PC-9 (cell line): Measurements from ENCODE around the gene MYH7. TPM values are rescaled to one million over a fixed set of nuclear protein-coding genes. Genes with fewer than 3 reads are reported as not detected.

ENCODE experiments used
- BruUV-seq: library from RNA; stranded (reverse); fragments of 400-500 nt; replicated peaks from 2 replicates; lab custom pipeline; 2021; lab: Mats Ljungman, UMichigan
- CTCF ChIA-PET: fragments of 300-600 bp; sonication (Branson Sonifier 250); formaldehyde crosslinking; loops from one replicate; lab custom pipeline; 2022; ENCODE audit warnings: antibody characterized with exemption; lab: Charles Lee
- POLR2A ChIA-PET: fragments of 300-600 bp; sonication (Branson Sonifier 250); formaldehyde crosslinking; loops from one replicate; lab custom pipeline; 2022; ENCODE audit warnings: antibody characterized with exemption; ENCODE audit not compliant: unreplicated experiment; lab: Charles Lee
- DNase-seq, 2 experiments: peaks; one replicate each; pipeline versions ENCODE4 v3.0.0 to v3.0.0-alpha.2; 2015 to 2022; ENCODE audit warnings: mixed read lengths in 1 of 2
- H2AFZ ChIP-seq: fragments of 200-600 bp; sonication (generic); 2 replicates; pipeline ENCODE4 v1.8.1; 2017; ENCODE audit warnings: antibody characterized with exemption
- H3F3A ChIP-seq: fragments of 200-600 bp; sonication (generic); 2 replicates; pipeline ENCODE4 v1.8.1; 2017; ENCODE audit warnings: antibody characterized with exemption, mild to moderate bottlenecking, low read depth; ENCODE audit not compliant: insufficient read depth
- H3K27ac ChIP-seq: fragments of 200-600 bp; sonication (generic); 2 replicates; pipeline ENCODE4 v1.6.1; 2016; ENCODE audit warnings: mixed run types
- H3K27me3 ChIP-seq: fragments of 200-600 bp; sonication (generic); 2 replicates; pipeline ENCODE4 v1.6.1; 2016; ENCODE audit warnings: low read depth, mixed run types; ENCODE audit not compliant: insufficient read depth
- H3K36me3 ChIP-seq: fragments of 200-600 bp; sonication (generic); 2 replicates; pipeline ENCODE4 v1.6.1; 2016; ENCODE audit warnings: low read depth, mixed run types
- H3K4me1 ChIP-seq: fragments of 200-600 bp; sonication (generic); replicated peaks from 2 replicates; pipeline ENCODE4 v1.6.1; 2016; ENCODE audit warnings: mixed run types; ENCODE audit not compliant: insufficient read depth
- H3K4me2 ChIP-seq: fragments of 200-600 bp; sonication (generic); 2 replicates; pipeline ENCODE4 v1.6.1; 2017; ENCODE audit warnings: mixed run types
- H3K4me3 ChIP-seq: fragments of 200-600 bp; sonication (generic); 2 replicates; pipeline ENCODE4 v1.6.1; 2016; ENCODE audit warnings: mixed run types
- H3K79me2 ChIP-seq: fragments of 200-600 bp; sonication (generic); 2 replicates; pipeline ENCODE4 v1.6.1; 2017; ENCODE audit warnings: low read depth, mixed run types
- H3K9me2 ChIP-seq: fragments of 200-600 bp; sonication (generic); 2 replicates; pipeline ENCODE4 v1.8.1; 2017; ENCODE audit warnings: mild to moderate bottlenecking; ENCODE audit not compliant: insufficient read depth
- H3K9me3 ChIP-seq: fragments of 200-600 bp; sonication (generic); 2 replicates; pipeline ENCODE4 v1.8.1; 2016; ENCODE audit warnings: low read depth; ENCODE audit not compliant: insufficient read depth
- H4K20me1 ChIP-seq: fragments of 200-600 bp; sonication (generic); 2 replicates; pipeline ENCODE4 v1.8.1; 2017; ENCODE audit not compliant: insufficient read depth
- CTCF ChIP-seq: fragments of 200-600 bp; sonication (generic); conservative IDR thresholded peaks from 2 replicates; pipeline ENCODE4 v1.6.1; 2017; ENCODE audit warnings: mixed run types, antibody characterized with exemption, mild to moderate bottlenecking, moderate library complexity
- EZH2 ChIP-seq: fragments of 200-600 bp; sonication (generic); IDR thresholded peaks from 2 replicates; pipeline ENCODE4 v1.8.0; 2017; ENCODE audit warnings: antibody characterized with exemption, low read depth
- intact Hi-C: fragments of 100-400 bp; cut with micrococcal nuclease; formaldehyde crosslinking; loops from one replicate; pipeline ENCODE4 v1.10.0; 2022; ENCODE audit not compliant: unreplicated experiment
- total RNA-seq: library from RNA; stranded (reverse); gene quantifications from 2 replicates; pipeline ENCODE4 v1.2.3, GENCODE V29; 2021

MYH7 gene
- total RNA-seq, 1 experiment from 2014 or later = not detected

- H3K36me3 ChIP-seq = no peaks in the 10 kb centered on the region
- POLR2A ChIA-PET = no interaction called here
- H4K20me1 ChIP-seq = no peaks in the 10 kb centered on the region
- no TSS peak for BruUV-seq
- H3K4me3 ChIP-seq = no peak overlapping the region
- no peak overlapping the region for H3K4me2 ChIP-seq
- peak; percentile 82 for TF ChIP-seq CTCF
- TF ChIP-seq EZH2 = no peak
- no peaks in the 10 kb centered on the region for H3K4me1 ChIP-seq
- H3K27me3 ChIP-seq = peaks cover 78% of the 10 kb centered on the region
- no peaks in the 10 kb centered on the region for H3K79me2 ChIP-seq
- H3K9me2 ChIP-seq = no peaks in the 10 kb centered on the region
- intact Hi-C loops = loop anchor here (1.0 to 2.0 kb wide), 3 partner anchors 51 to 259 kb away; no protein-coding TSS in a partner anchor
- no peaks in the 10 kb centered on the region for H3K9me3 ChIP-seq
- H3F3A ChIP-seq = no peaks in the 10 kb centered on the region
- DNase-seq = peak in 1 of 2 experiments; percentile 65
- no peak overlapping the region for H2AFZ ChIP-seq
- no peak overlapping the region for H3K27ac ChIP-seq
- CTCF ChIA-PET = interaction anchor here (0.5 to 1.1 kb wide), 2 partner anchors 54 to 341 kb away, joined by 3 to 6 read pairs; no protein-coding TSS in a partner anchor
Measured at GRCh38 chr14:23379366-23380196, 55.9 kb downstream of the MYH7 start.

GRCh38 chr14:23378612-23379220 is 56.7 kb downstream of the MYH7 start:
- H3K9me2 ChIP-seq = no peaks in the 10 kb centered on the region
- POLR2A ChIA-PET = no interaction called here
- H3K4me3 ChIP-seq = no peak overlapping the region
- H2AFZ ChIP-seq = no peak overlapping the region
- no peaks in the 10 kb centered on the region for H3K9me3 ChIP-seq
- H3K27ac ChIP-seq = no peak overlapping the region
- BruUV-seq = no TSS peak
- H3K27me3 ChIP-seq = peaks cover 77% of the 10 kb centered on the region
- CTCF ChIA-PET = no interaction called here
- no peaks in the 10 kb centered on the region for H3K79me2 ChIP-seq
- TF ChIP-seq EZH2 (no peak), CTCF (no peak)
- H3K36me3 ChIP-seq = no peaks in the 10 kb centered on the region
- H4K20me1 ChIP-seq = no peaks in the 10 kb centered on the region
- no peak for DNase-seq
- no peak overlapping the region for H3K4me2 ChIP-seq
- H3K4me1 ChIP-seq = no peaks in the 10 kb centered on the region
- no peaks in the 10 kb centered on the region for H3F3A ChIP-seq
- intact Hi-C loops = no loop called here

GRCh38 chr14:23377573-23378563 is 57.6 kb downstream of the MYH7 start:
- no peaks in the 10 kb centered on the region for H3K9me2 ChIP-seq
- no peaks in the 10 kb centered on the region for H3K36me3 ChIP-seq
- CTCF ChIA-PET = interaction anchor here (0.7 kb wide), 1 partner anchor 283 kb away, joined by 4 read pairs; the partner anchor contains the start of genes ACIN1 and C14orf119
- no peaks in the 10 kb centered on the region for H3K9me3 ChIP-seq
- TF ChIP-seq CTCF (no peak), EZH2 (no peak)
- no peaks in the 10 kb centered on the region for H3K4me1 ChIP-seq
- no peaks in the 10 kb centered on the region for H4K20me1 ChIP-seq
- no peak for DNase-seq
- no peaks in the 10 kb centered on the region for H3F3A ChIP-seq
- POLR2A ChIA-PET = no interaction called here
- H3K79me2 ChIP-seq = no peaks in the 10 kb centered on the region
- BruUV-seq = no TSS peak
- peaks cover 71% of the 10 kb centered on the region for H3K27me3 ChIP-seq
- intact Hi-C loops = no loop called here
- no peak overlapping the region for H3K4me2 ChIP-seq
- no peak overlapping the region for H3K27ac ChIP-seq
- no peak overlapping the region for H3K4me3 ChIP-seq
- no peak overlapping the region for H2AFZ ChIP-seq
